AG08396 (cell line): ENCODE results near the gene KDF1.
"Not testable (repeated sequence)": the region's sequence is repeated elsewhere in the genome, so short reads cannot be mapped to it uniquely, and the experiment has no call there.

Experiments used
- DNase-seq: peaks from one replicate; pipeline ENCODE4 v3.0.0; 2012; ENCODE audit warnings: low spot score, mixed read lengths

The KDF1 gene

DNA sequence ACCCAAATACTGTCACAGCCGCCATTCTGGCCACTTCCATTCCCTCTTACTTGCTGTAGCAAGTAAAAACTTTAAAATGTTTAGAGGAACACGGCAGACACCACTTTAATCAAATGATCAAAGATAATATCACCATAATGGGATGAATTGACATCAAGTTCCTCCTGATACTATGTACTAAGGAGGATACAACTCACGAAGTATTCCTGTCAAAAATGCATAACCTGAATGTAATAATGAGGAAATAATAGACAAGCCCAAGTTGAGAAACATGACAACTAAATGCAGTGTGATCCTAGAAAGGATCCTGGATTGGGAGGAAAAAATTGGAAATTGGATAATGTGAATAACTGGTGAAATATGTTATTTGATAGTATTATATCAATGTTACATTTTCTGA lies 3.9 kb downstream of the KDF1 start:
- no peak for DNase-seq

- DNase-seq, result no peak
Observed at GRCh38 chr1:26953374-26953773, 6.9 kb downstream of the KDF1 start.

DNA sequence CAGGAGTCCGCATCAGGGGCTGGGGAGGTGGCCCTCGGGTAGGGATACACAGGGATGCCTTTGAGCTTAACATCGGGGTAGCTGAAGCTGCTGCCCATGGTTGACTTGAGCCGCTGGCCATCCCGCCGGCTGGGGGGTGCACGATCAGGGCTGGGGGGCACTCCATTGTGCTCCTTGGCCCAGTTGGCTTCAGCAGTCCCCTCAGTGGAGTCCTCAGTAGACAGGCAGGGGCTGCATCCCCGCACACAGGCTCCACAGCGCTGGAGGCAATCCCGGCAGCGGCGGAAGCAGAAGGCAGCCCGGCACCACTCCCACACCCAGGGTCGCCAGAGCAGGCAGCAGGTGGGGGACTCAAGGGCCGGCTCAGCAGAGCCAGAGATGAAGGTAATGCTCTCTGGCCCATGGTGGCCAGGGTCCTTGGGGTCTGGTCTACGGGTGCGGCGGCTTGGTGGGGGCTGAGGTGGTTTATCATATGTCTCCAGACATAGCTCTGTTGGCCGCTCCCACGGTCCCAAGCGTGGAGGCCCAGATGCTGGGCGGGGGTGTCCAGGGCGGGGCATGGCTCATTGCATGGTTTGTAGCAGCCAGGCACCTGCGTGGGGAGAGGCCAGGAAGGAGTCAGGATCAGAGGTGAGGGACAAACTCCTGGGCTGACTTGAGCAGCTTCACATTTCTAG lies 8.3 kb downstream of the KDF1 start:
- no peak for DNase-seq

DNA sequence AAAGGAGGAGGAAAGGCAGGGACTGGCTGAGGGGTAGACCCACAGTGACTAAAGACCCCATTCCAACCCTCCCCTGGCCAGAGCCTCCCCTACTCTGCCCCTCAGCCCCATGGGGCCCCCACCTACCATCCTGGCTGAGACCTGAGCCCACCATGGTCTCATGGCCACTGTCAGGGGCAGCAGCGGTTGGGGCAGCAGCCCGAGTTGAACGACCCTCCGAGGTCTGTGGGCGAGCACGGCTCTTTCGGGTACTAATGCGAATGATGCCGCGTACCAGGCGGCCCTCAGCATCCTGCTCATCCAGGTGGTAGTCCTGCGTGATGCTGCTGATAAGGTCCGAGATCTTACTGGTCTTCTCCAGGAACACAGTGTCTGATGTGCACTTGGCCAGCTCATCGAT lies 9.1 kb downstream of the KDF1 start:
- no peak for DNase-seq

DNA sequence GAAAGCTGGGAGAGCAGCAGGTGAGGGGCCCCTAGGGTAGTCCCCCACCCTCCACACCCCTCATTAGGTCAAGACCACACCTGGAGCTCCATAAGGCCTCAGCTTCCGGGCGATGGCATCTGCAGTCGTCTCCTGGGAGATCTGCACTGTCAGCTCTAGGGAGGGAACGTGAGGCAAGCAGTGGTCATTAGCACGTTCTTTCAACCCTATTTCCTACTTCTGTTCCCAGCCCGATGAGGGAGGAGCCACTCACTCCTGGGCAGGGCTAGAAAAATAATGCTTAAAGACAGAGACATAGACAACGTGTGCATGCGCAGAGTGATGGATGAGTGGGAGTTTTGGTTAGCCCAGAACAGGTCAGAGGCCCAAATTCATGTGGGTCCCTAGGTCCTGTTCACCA lies 9.7 kb downstream of the KDF1 start:
- DNase-seq, result no peak

DNA sequence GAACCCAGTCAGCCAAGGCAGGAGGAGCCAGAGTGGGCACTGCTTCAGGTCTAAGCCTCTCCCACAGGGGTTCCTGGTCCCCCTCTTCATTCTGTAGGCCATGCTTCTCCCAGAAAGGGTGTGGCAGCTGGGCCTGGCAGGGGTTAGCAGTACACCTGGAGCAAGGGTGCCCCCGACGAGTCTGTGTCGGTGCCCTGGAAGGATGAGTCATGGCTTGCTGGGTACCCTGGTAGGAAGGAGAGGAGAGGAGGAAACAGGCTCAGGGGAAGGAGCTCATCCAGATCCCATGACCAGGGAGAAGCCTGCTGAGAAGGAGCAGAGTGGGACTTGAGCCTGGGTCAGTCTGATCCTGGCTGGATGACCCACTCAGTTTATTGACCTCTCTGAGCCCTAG lies 10.3 kb downstream of the KDF1 start:
- no peak for DNase-seq

- DNase-seq, result no peak
Observed at GRCh38 chr1:26949266-26949925, 10.9 kb downstream of the KDF1 start.

DNA sequence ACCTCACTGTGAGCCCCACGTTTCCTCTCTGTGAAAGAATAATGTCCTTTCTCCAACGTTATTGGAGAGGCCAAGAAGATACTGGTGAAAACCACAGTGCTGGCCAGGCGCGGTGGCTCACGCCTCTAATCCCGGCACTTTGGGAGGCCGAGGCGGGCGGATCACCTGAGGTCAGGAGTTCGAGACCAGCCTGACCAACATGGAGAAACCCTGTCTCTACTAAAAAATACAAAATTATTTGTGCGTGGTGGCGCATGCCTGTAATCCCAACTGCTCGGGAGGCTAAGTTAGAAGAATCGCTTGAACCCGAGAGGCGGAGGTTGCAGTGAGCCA lies 11.6 kb downstream of the KDF1 start:
- not testable (repeated sequence) for DNase-seq

- DNase-seq, result no peak
Observed at GRCh38 chr1:26946270-26946669, 14.0 kb downstream of the KDF1 start.

DNA sequence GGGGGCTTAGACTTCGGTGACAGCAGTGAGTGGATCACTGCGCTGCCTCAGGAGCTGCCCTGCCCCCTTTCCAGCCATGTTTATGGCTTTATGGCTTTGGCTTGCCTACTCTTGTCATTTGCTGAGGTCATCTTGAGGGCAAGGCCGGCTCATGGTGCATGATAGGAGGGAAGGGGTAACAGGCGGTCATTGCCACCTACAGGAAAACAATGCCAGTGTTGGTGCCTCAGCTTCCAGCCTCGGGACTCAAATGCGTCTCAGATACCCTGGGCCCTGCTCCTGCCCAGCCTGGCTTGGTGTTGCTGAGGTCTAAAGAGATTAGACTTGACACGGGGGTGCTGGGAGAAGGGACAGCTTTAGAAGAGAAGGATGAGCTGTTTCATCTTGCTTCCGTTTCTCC lies 14.5 kb downstream of the KDF1 start:
- no peak for DNase-seq

DNA sequence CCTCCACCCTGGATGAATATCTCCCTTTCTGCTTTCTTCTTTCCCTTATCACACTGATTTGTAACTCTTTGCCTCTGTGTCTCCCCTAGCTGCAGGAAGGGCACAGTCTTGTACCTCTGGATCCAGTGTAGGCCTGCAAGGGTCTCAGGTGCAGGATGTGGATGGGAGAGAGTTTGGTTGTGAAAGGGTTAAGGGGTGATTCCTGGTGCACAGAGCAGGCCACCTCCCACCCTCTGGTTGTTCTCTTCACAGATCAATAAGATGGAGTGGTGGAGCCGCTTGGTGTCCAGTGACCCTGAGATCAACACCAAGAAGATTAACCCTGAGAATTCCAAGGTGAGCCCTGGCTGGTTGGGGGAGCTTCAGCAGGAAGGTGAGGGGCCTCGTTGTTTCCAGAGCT lies 15.1 kb downstream of the KDF1 start:
- DNase-seq, result no peak

- DNase-seq, result no peak
Observed at GRCh38 chr1:26942656-26943055, 17.6 kb downstream of the KDF1 start.

DNA sequence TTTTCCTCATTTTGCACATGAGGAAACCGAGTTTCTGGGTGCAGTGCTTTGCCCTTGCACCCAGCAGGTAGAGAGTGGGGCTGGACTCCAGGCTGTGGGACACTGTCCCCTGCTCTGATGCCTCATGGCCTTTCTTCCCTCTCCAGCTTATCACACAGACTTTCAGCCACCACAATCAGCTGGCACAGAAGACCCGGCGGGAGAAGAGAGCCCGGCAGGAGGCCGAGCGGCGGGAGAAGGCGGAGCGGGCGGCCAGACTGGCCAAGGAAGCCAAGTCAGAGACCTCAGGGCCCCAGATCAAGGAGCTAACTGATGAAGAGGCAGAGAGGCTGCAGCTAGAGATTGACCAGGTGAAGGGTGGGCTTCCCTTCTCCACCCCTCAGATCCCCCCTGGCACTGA lies 19.0 kb downstream of the KDF1 start:
- DNase-seq, result no peak

GRCh38 chr1:26938659-26939025 lies 21.6 kb downstream of the KDF1 start:
- DNase-seq, result no peak

GRCh38 chr1:26938004-26938658 lies 22.1 kb downstream of the KDF1 start:
- DNase-seq, result no peak

GRCh38 chr1:26936823-26937222 lies 23.4 kb downstream of the KDF1 start:
- no peak for DNase-seq

GRCh38 chr1:26932531-26932930 lies 27.7 kb downstream of the KDF1 start:
- no peak for DNase-seq

DNA sequence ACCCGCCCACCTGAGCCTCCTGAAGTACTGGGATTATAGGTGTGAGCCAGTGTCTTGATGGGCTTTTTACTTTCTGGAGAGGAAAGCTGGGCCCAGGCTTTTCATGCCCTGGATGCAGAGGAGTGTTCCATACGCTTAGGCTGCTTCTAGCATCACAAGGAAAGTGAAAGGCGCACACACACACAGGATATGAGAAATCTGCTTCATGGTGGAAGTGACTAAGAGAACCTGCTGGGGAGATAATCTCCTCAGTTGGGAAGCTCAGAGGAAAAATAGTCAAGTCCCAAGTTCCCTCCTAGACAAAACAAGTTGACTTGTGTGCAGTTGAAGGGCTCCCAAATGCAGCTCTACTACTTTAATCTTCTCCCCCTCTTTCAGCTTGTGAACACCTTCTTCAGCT lies 36.6 kb downstream of the KDF1 start:
- no peak for DNase-seq

- DNase-seq, result no peak
Observed at GRCh38 chr1:26922901-26923300, 37.4 kb downstream of the KDF1 start.

DNA sequence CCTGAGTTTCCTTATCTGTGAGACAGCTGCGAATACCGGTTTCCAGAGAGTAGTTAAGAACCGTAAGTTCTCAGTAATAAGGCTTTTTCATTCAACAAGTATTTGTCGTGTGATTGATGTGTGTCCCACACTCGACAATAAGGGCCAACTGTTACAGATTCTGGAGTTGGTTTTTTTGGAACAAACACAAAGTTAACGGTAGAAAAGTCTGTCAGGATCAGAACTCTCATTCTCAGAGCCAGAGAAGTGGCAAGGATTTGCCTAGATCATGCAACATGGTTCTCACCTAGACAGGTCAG lies 37.9 kb downstream of the KDF1 start:
- DNase-seq, result no peak

- peak; percentile 97 for DNase-seq
Observed at GRCh38 chr1:26921540-26922430, 38.5 kb downstream of the KDF1 start, which contains the start of gene NUDC. NUDC (plus strand) TSS chr1:26921743; CDS start chr1:26921849, 106 bp downstream.

DNA sequence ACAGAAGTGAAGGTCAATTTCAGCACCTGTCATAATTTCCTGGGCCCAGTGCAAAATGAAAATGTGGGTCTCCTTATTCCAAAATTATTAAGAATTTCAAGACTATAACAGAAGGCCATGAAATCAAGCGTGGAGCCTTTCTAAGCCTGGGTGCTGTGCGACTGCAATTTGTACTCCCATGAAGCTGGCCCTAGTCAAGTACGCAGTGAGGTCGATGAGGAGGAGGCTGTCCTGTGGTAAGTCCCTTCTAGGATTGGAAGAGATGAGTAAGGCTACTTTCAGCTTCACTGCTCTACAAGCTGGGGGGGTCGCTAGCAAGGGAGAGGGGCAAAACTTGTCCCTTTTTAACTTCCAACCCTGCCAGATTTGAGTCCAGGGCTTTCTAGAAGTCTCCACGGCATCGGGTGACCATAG lies 39.1 kb downstream of the KDF1 start:
- no peak for DNase-seq
